ENCODE results near the gene MICAL2. TPM values are rescaled to one million over a fixed set of nuclear protein-coding genes. Genes with fewer than 3 reads are reported as not detected.

The MICAL2 gene
- total RNA-seq, 1 experiment from 2014 or later = 62.9 TPM

- intact Hi-C loops (cut with micrococcal nuclease) = no loop called here
Measured at GRCh38 chr11:12101318-12101717, 9.1 kb upstream of the MICAL2 start.

DNA sequence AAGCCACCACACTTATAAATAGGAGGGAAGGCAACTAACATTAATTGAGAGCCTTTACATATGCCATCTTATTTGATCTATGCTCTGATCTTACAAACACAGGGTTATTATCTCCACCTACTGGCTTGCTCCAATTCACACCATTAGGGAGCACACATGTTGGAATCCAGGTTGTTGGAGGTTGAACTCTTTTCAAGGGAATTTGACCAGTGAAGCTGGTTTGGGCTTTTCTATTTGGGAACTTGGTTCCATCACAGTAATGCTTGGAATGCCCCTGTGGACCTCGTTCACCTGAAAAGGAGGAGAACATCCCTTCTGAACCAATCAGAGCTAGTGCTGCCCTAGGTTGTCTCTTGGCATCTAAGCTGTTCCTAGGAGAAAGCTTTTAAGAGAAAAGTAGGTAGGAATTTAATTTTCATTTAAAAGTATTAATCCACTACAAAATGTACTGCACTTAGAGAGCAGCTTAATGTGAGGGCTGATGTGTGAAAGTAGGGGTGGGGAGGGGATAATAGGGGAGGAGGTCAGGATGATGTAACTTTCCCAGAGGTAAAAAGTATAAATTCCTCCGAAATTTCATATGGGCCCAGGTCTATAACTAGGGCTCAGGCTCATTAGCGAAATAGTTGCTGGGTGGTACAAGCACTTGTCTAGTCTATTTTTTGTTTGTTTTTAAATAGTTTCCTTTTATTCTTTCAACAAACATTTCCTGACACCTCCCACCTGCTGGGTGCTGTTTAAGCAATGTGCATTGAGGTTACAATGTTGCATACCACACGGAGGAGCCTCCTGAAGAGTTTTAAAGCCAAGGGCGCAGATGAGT, 7.6 kb upstream of the MICAL2 start:
- POLR2A ChIA-PET (ENCODE audit: unreplicated experiment) = interaction anchor here (0.8 kb wide), 1 partner anchor 16 kb away, joined by 3 read pairs; no protein-coding TSS in a partner anchor
- intact Hi-C loops (cut with micrococcal nuclease) = loop anchor here (1.0 to 2.0 kb wide), 2 partner anchors 46 to 56 kb away; no protein-coding TSS in a partner anchor
- ATAC-seq = peak; percentile 62

More at GRCh38 chr11:12101318-12101717, 9.1 kb upstream of the MICAL2 start:
- no peaks in the 10 kb centered on the region for H3K27me3 ChIP-seq (ENCODE audit: low read length)
- no peaks in the 10 kb centered on the region for H3K79me2 ChIP-seq (ENCODE audit: low read length)
- H3K4me2 ChIP-seq (ENCODE audit: low read length) = no peak overlapping the region
- H3K4me1 ChIP-seq (ENCODE audit: insufficient read depth, low read length) = no peaks in the 10 kb centered on the region
- no peak overlapping the region for H3K9ac ChIP-seq (ENCODE audit: low read length)
- ChIA-PET POLR2A (ENCODE audit: unreplicated experiment) (no interaction called here), CTCF (no interaction called here)
- ATAC-seq (no peak), DNase-seq (no peak)
- H3K36me3 ChIP-seq (ENCODE audit: low read depth, low read length) = no peaks in the 10 kb centered on the region
- no peaks in the 10 kb centered on the region for H4K20me1 ChIP-seq (ENCODE audit: low read length)
- H3F3A ChIP-seq (ENCODE audit: low read length, unreplicated experiment) = no peaks in the 10 kb centered on the region
- no peaks in the 10 kb centered on the region for H3K9me3 ChIP-seq (ENCODE audit: low read length)
- TF ChIP-seq, protein P1, sequence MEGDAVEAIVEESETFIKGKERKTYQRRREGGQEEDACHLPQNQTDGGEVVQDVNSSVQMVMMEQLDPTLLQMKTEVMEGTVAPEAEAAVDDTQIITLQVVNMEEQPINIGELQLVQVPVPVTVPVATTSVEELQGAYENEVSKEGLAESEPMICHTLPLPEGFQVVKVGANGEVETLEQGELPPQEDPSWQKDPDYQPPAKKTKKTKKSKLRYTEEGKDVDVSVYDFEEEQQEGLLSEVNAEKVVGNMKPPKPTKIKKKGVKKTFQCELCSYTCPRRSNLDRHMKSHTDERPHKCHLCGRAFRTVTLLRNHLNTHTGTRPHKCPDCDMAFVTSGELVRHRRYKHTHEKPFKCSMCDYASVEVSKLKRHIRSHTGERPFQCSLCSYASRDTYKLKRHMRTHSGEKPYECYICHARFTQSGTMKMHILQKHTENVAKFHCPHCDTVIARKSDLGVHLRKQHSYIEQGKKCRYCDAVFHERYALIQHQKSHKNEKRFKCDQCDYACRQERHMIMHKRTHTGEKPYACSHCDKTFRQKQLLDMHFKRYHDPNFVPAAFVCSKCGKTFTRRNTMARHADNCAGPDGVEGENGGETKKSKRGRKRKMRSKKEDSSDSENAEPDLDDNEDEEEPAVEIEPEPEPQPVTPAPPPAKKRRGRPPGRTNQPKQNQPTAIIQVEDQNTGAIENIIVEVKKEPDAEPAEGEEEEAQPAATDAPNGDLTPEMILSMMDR (conservative IDR thresholded peaks at IDR 0.05; ENCODE audit: low read depth, low read length) = no peak
- TF ChIP-seq EZH2 (IDR thresholded peaks at IDR 0.05; ENCODE audit: low read length, unreplicated experiment) (no peak), EZH2phosphoT487 (IDR thresholded peaks at IDR 0.05; ENCODE audit: borderline replicate concordance, low read length) (no peak)
- no TSS peak for BruUV-seq (replicated peaks)
- H3K27ac ChIP-seq (ENCODE audit: low read length) = no peak overlapping the region
- H2AFZ ChIP-seq (ENCODE audit: low read length) = no peak overlapping the region
- no peak overlapping the region for H3K4me3 ChIP-seq (ENCODE audit: low read length)
- H3K9me2 ChIP-seq (replicated peaks; ENCODE audit: low read length) = no peaks in the 10 kb centered on the region

More for the DNA sequence above, 7.6 kb upstream of the MICAL2 start:
- H3K9me2 ChIP-seq (replicated peaks; ENCODE audit: low read length) = no peaks in the 10 kb centered on the region
- H3K27me3 ChIP-seq (ENCODE audit: low read length) = no peaks in the 10 kb centered on the region
- H3K9me3 ChIP-seq (ENCODE audit: low read length) = no peaks in the 10 kb centered on the region
- no peaks in the 10 kb centered on the region for H4K20me1 ChIP-seq (ENCODE audit: low read length)
- no peaks in the 10 kb centered on the region for H3F3A ChIP-seq (ENCODE audit: low read length, unreplicated experiment)
- no TSS peak for BruUV-seq (replicated peaks)
- TF ChIP-seq, protein P1 (conservative IDR thresholded peaks at IDR 0.05; ENCODE audit: low read depth, low read length) = peak; percentile 43
- no peak for TF ChIP-seq EZH2 (IDR thresholded peaks at IDR 0.05; ENCODE audit: low read length, unreplicated experiment)
- no peak overlapping the region for H3K4me2 ChIP-seq (ENCODE audit: low read length)
- no peaks in the 10 kb centered on the region for H3K4me1 ChIP-seq (ENCODE audit: insufficient read depth, low read length)
- DNase-seq = peak; percentile 29
- H3K27ac ChIP-seq (ENCODE audit: low read length) = no peak overlapping the region
- H3K4me3 ChIP-seq (ENCODE audit: low read length) = no peak overlapping the region
- H2AFZ ChIP-seq (ENCODE audit: low read length) = no peak overlapping the region
- H3K79me2 ChIP-seq (ENCODE audit: low read length) = no peaks in the 10 kb centered on the region
- H3K36me3 ChIP-seq (ENCODE audit: low read depth, low read length) = no peaks in the 10 kb centered on the region
- H3K9ac ChIP-seq (ENCODE audit: low read length) = no peak overlapping the region
- CTCF ChIA-PET = interaction anchor here (0.8 to 1.2 kb wide), 3 partner anchors 15 to 183 kb away, joined by 3 to 4 read pairs (median 4); no protein-coding TSS in a partner anchor

Measured in PC-3 (cell line).